Fibroblast of skin of right quadriceps (primary cell): ENCODE results near the gene TMPRSS15.

Experiments used
- DNase-seq: peaks from one replicate; pipeline ENCODE4 v3.0.0-alpha.2; 2013

The TMPRSS15 gene

GRCh38 chr21:18235545-18235944 is 168.0 kb downstream of the TMPRSS15 start:
- DNase-seq = no peak

- no peak for DNase-seq
Measured at GRCh38 chr21:18228060-18228739, 175.4 kb downstream of the TMPRSS15 start.

GRCh38 chr21:18222346-18222745 is 181.2 kb downstream of the TMPRSS15 start:
- DNase-seq = no peak

GRCh38 chr21:18220498-18220897 is 183.1 kb downstream of the TMPRSS15 start:
- DNase-seq = no peak
